Measurements from ENCODE around the gene ZYX. TPM values are rescaled to one million over a fixed set of nuclear protein-coding genes. Genes with fewer than 3 reads are reported as not detected.

ZYX gene
- total RNA-seq, 1 experiment from 2014 or later, result 145 TPM

DNA sequence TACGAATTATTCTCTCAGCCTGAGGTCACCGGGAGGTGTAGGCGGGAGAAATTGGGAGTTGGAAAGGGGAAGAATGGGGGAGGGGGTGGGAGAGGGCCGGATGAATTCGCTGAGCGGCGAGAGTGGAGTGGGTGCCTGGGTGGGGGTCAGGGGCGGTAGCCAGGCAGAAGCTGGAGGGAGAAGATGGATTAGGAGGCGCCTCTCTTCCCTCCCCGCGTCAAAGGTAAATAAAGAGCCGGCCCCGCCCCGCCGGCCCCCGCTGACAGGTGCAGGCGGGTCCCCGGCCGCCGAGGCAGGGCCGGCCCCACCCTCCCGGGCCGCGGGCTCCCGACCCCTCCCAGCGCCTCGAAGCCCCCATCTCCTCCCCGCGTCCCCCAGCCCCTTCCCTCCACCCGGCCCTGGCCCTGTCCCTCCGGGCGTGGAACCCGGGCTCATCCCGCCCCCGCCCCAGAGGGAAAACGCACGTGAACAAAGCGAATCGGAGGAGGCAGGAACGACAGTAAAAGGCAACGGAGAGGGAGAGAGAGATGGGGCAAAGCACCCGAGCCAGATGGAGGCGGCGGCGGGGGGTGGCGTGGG, 19.5 kb upstream of the ZYX start:
- Histone ChIP-seq H3K4me1 (replicated peaks; ENCODE audit: insufficient read depth) (peaks cover 9% of the 10 kb centered on the region; the same call in 1 of the 2 replicates), H3K4me3 (peak overlapping the region; percentile 76), H3K79me2 (ENCODE audit: low read depth) (no peaks in the 10 kb centered on the region), H3F3A (ENCODE audit: insufficient read depth, low read depth) (peaks cover 13% of the 10 kb centered on the region; the same call in 1 of the 2 replicates), H3K36me3 (ENCODE audit: low read depth) (no peaks in the 10 kb centered on the region), H3K27me3 (ENCODE audit: insufficient read depth, low read depth) (peaks cover 60% of the 10 kb centered on the region), H3K9me2 (ENCODE audit: insufficient read depth) (no peaks in the 10 kb centered on the region), H3K27ac (no peak overlapping the region), H3K4me2 (peak overlapping the region; percentile 94), H4K20me1 (ENCODE audit: insufficient read depth) (no peaks in the 10 kb centered on the region), H3K9me3 (ENCODE audit: insufficient read depth, low read depth) (no peaks in the 10 kb centered on the region), H2AFZ (peak overlapping the region; percentile 80)
- intact Hi-C loops (cut with micrococcal nuclease; ENCODE audit: unreplicated experiment), result no loop called here
- ChIA-PET POLR2A (ENCODE audit: unreplicated experiment) (no interaction called here), CTCF (interaction anchor here (0.7 kb wide), 1 partner anchor 16 kb away, joined by 9 read pairs; no protein-coding TSS in a partner anchor)
- TF ChIP-seq, protein P1, sequence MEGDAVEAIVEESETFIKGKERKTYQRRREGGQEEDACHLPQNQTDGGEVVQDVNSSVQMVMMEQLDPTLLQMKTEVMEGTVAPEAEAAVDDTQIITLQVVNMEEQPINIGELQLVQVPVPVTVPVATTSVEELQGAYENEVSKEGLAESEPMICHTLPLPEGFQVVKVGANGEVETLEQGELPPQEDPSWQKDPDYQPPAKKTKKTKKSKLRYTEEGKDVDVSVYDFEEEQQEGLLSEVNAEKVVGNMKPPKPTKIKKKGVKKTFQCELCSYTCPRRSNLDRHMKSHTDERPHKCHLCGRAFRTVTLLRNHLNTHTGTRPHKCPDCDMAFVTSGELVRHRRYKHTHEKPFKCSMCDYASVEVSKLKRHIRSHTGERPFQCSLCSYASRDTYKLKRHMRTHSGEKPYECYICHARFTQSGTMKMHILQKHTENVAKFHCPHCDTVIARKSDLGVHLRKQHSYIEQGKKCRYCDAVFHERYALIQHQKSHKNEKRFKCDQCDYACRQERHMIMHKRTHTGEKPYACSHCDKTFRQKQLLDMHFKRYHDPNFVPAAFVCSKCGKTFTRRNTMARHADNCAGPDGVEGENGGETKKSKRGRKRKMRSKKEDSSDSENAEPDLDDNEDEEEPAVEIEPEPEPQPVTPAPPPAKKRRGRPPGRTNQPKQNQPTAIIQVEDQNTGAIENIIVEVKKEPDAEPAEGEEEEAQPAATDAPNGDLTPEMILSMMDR (conservative IDR thresholded peaks at IDR 0.05), result no peak
- no peak for TF ChIP-seq EZH2 (IDR thresholded peaks at IDR 0.05; ENCODE audit: low read depth)
- DNase-seq, result no peak
- no TSS peak for BruUV-seq (replicated peaks)

DNA sequence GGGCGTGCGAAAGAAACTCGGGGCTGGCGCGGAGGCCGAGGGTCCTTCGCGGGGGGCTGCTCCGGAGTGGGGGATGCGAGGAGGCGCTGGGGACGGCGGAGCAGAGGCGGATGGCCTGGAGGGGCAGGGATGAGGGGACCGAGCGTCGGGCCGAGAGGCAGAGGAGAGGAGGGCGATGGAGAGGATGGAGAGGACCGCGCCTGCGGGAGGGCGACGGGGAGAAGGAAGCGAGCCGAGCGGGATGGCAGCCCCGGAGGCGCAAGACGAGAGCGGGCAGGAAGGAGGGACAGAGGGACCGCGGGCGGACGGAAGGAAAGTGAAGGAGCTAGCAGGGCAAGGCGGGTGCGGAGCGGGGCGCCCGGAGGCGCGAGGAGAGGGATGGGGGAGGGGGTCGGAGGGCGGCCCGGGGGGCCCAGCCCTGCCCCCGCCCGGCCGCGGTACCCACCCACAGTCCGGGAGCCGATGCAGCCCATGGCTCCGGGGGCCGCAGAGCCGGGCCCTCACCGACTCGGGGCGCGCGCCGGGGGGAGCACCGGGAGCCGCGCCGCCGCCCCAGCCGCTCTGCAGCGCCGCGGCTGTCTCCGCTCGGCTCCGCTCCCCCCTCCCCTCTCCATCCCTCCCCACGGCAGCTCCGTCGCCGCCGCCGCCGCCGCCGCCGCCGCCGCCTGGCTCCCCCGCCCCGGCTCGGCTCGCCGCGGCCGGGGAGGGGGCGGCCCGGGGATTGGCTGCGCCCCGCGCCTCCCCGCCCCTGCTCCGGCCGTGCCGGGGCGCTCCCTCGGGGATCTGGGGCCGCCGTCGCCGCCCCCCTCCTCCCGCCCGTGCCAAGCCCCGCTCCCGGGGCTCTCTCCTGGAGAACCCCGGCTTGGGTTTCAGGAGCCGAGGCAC, 18.8 kb upstream of the ZYX start, which contains the start of gene FAM131B:
Gene FAM131B, minus strand, starts transcription at position 583 of the 885 bp plus-strand sequence. Its CDS starts 110 bp downstream, at position 473.
- H3K79me2 ChIP-seq (ENCODE audit: low read depth), result no peaks in the 10 kb centered on the region
- H3K4me1 ChIP-seq (replicated peaks; ENCODE audit: insufficient read depth), result peaks cover 11% of the 10 kb centered on the region
- peak within 1 kb of the TSS; percentile 76 for H3K4me3 ChIP-seq
- no peak within 1 kb of the TSS for H3K27ac ChIP-seq
- H4K20me1 ChIP-seq (ENCODE audit: insufficient read depth), result no peaks in the 10 kb centered on the region
- DNase-seq, result no peak
- ChIA-PET CTCF (interaction anchor here (0.7 kb wide), 1 partner anchor 17 kb away, joined by 9 read pairs; no protein-coding TSS in a partner anchor), POLR2A (ENCODE audit: unreplicated experiment) (interaction anchor here (0.6 kb wide), 1 partner anchor 903 kb away, joined by 4 read pairs; no protein-coding TSS in a partner anchor)
- no peaks in the 10 kb centered on the region for H3K9me3 ChIP-seq (ENCODE audit: insufficient read depth, low read depth)
- peak within 1 kb of the TSS; percentile 80 for H2AFZ ChIP-seq
- intact Hi-C loops (cut with micrococcal nuclease; ENCODE audit: unreplicated experiment), result no loop called here
- H3K4me2 ChIP-seq, result peak within 1 kb of the TSS; percentile 94
- peaks cover 60% of the 10 kb centered on the region for H3K27me3 ChIP-seq (ENCODE audit: insufficient read depth, low read depth)
- BruUV-seq (replicated peaks), result no TSS peak
- TF ChIP-seq, protein P1 (conservative IDR thresholded peaks at IDR 0.05), result no peak
- peak; percentile 97 for TF ChIP-seq EZH2 (IDR thresholded peaks at IDR 0.05; ENCODE audit: low read depth)
- no peaks in the 10 kb centered on the region for H3K36me3 ChIP-seq (ENCODE audit: low read depth)
- H3F3A ChIP-seq (ENCODE audit: insufficient read depth, low read depth), result peaks cover 13% of the 10 kb centered on the region; the same call in 1 of the 2 replicates
- H3K9me2 ChIP-seq (ENCODE audit: insufficient read depth), result no peaks in the 10 kb centered on the region

DNA sequence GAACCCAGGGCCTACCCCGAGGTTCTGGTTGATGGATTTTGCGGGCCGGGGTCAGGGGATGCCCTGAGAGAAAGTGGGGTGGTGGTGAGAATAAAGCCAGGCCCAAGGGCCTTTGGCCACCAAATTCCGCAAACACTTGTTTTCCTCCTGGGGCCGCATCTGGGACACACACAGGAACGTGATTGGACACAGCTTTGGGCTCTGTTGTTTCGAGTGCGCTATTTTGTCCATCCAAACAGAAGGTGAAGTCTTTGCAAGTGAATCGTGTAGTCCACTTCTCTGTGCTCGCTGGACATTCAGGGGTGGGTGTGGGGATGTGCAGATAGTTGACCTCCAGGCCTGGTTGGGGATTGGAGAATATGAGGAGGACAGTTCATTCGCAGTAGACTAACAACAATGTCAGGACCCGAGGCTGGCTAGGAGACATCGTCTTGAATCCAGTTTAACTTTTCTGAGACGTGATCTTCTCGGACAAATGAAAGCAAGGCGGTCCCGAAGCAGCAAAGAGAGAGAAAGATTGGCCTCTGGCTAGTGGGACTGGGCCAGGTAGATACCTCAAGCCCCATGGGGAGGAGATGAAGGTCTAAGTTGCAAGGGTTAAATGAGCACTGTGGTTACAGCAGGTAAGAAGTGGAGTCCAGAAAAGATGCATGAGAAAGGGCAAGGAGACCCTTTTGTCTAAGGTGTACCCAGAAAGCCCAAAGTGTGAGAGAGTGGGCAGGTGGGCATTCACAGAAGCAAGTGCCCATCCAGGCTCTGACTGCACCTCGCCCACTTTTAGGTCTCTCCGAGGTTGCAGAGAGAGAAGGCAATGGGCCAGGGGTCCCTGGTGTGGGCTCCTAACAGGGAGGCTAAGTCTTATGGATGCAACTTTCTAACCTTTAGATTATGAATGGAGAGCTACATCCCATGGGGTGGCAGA, 17.9 kb upstream of the ZYX start:
- Histone ChIP-seq H3K9me2 (ENCODE audit: insufficient read depth) (no peaks in the 10 kb centered on the region), H4K20me1 (ENCODE audit: insufficient read depth) (no peaks in the 10 kb centered on the region), H3K4me3 (peak overlapping the region; percentile 76; the same call in 1 of the 2 replicates), H3K27me3 (ENCODE audit: insufficient read depth, low read depth) (peaks cover 58% of the 10 kb centered on the region), H3K36me3 (ENCODE audit: low read depth) (no peaks in the 10 kb centered on the region), H2AFZ (no peak overlapping the region), H3K27ac (no peak overlapping the region), H3K79me2 (ENCODE audit: low read depth) (no peaks in the 10 kb centered on the region), H3K9me3 (ENCODE audit: insufficient read depth, low read depth) (no peaks in the 10 kb centered on the region), H3K4me1 (replicated peaks; ENCODE audit: insufficient read depth) (peaks cover 20% of the 10 kb centered on the region), H3K4me2 (peak overlapping the region; percentile 94), H3F3A (ENCODE audit: insufficient read depth, low read depth) (peaks cover 17% of the 10 kb centered on the region)
- TF ChIP-seq EZH2 (IDR thresholded peaks at IDR 0.05; ENCODE audit: low read depth), result peak; percentile 98
- TF ChIP-seq, protein P1 (conservative IDR thresholded peaks at IDR 0.05), result no peak
- DNase-seq, result no peak
- no TSS peak for BruUV-seq (replicated peaks)
- ChIA-PET POLR2A (ENCODE audit: unreplicated experiment) (no interaction called here), CTCF (no interaction called here)
- intact Hi-C loops (cut with micrococcal nuclease; ENCODE audit: unreplicated experiment), result no loop called here
